ENCODE data around the gene ZNF750.

The ZNF750 gene

GRCh38 chr17:82872591-82873520 lies 33.0 kb upstream of the ZNF750 start:
- no peak for DNase-seq (ENCODE audit: low read depth)

GRCh38 chr17:82871776-82872561 lies 32.1 kb upstream of the ZNF750 start:
- no peak for DNase-seq (ENCODE audit: low read depth)

GRCh38 chr17:82871056-82871775 lies 31.4 kb upstream of the ZNF750 start:
- no peak for DNase-seq (ENCODE audit: low read depth)

- no peak for DNase-seq (ENCODE audit: low read depth)
Measured at GRCh38 chr17:82870541-82870940, 30.7 kb upstream of the ZNF750 start.

GRCh38 chr17:82870091-82870491 lies 30.3 kb upstream of the ZNF750 start:
- DNase-seq (ENCODE audit: low read depth) = no peak

GRCh38 chr17:82869536-82869935 lies 29.7 kb upstream of the ZNF750 start:
- DNase-seq (ENCODE audit: low read depth) = no peak

GRCh38 chr17:82868715-82869131 lies 28.9 kb upstream of the ZNF750 start:
- DNase-seq (ENCODE audit: low read depth) = no peak

- no peak for DNase-seq (ENCODE audit: low read depth)
Measured at GRCh38 chr17:82867763-82868325, 28.0 kb upstream of the ZNF750 start.

GRCh38 chr17:82866590-82867191 lies 26.9 kb upstream of the ZNF750 start:
- peak; percentile 64 for DNase-seq (ENCODE audit: low read depth)

- no peak for DNase-seq (ENCODE audit: low read depth)
Measured at GRCh38 chr17:82865774-82866395, 26.1 kb upstream of the ZNF750 start.

- no peak for DNase-seq (ENCODE audit: low read depth)
Measured at GRCh38 chr17:82865274-82865673, 25.5 kb upstream of the ZNF750 start.

GRCh38 chr17:82864713-82865248 lies 25.0 kb upstream of the ZNF750 start:
- DNase-seq (ENCODE audit: low read depth) = no peak

GRCh38 chr17:82863941-82864712 lies 24.3 kb upstream of the ZNF750 start:
- DNase-seq (ENCODE audit: low read depth) = peak; percentile 35

GRCh38 chr17:82863383-82863940 lies 23.6 kb upstream of the ZNF750 start:
- no peak for DNase-seq (ENCODE audit: low read depth)

GRCh38 chr17:82862737-82863382 lies 23.0 kb upstream of the ZNF750 start:
- no peak for DNase-seq (ENCODE audit: low read depth)

GRCh38 chr17:82862191-82862590 lies 22.4 kb upstream of the ZNF750 start:
- no peak for DNase-seq (ENCODE audit: low read depth)

GRCh38 chr17:82861393-82861775 lies 21.6 kb upstream of the ZNF750 start:
- DNase-seq (ENCODE audit: low read depth) = no peak

GRCh38 chr17:82860606-82861392 lies 21.0 kb upstream of the ZNF750 start:
- no peak for DNase-seq (ENCODE audit: low read depth)

Measured in stromal cell of bone marrow (primary cell).